ENCODE results near the gene GPR156.
"Not testable (repeated sequence)": the region's sequence is repeated elsewhere in the genome, so short reads cannot be mapped to it uniquely, and the experiment has no call there.

GPR156 gene

DNA sequence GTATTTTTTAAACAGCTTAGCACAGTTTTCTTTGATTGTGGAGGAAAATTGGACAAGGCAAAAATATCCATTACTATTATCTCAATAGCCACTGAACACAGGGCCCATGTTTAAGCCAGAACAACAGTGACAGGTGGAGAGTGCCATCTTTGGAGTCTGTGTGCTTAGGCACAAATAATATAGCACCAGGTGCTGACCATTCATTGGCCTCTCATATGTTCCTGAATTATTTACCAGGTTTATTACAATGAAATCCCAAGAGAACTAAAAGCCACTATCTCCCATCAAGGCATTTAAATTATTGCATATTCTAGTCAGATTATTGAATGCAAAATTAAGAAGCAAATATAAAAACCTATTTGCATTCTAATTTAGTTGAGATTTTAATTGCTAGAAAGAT, 39.6 kb downstream of the GPR156 start:
- TF ChIP-seq, protein P1, sequence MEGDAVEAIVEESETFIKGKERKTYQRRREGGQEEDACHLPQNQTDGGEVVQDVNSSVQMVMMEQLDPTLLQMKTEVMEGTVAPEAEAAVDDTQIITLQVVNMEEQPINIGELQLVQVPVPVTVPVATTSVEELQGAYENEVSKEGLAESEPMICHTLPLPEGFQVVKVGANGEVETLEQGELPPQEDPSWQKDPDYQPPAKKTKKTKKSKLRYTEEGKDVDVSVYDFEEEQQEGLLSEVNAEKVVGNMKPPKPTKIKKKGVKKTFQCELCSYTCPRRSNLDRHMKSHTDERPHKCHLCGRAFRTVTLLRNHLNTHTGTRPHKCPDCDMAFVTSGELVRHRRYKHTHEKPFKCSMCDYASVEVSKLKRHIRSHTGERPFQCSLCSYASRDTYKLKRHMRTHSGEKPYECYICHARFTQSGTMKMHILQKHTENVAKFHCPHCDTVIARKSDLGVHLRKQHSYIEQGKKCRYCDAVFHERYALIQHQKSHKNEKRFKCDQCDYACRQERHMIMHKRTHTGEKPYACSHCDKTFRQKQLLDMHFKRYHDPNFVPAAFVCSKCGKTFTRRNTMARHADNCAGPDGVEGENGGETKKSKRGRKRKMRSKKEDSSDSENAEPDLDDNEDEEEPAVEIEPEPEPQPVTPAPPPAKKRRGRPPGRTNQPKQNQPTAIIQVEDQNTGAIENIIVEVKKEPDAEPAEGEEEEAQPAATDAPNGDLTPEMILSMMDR (IDR thresholded peaks at IDR 0.05; ENCODE audit: insufficient read depth, low read depth, low read length, missing control alignments), result no peak
- no peak for DNase-seq (ENCODE audit: low read depth)
- no peak overlapping the region for H3K4me3 ChIP-seq (ENCODE audit: low read depth, low read length)

DNA sequence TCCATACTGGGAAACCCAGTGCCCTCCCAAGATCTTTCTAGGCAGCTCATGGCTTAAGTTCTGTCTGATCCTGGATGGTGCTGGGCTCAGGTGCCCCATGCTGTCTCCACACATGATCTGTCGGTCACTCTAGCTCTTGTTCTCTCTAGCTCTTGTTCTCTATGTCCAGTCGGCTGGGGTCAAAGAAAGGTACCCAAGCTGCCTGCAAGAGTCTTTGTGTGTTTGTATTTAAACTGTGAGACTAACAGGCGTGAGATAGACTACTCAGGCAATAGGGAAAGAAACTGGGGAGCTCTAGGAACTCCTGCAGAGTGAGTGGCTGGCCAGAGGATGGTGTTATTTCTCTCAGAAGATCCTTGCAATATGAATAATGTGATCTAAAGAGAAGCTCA, 40.2 kb downstream of the GPR156 start:
- TF ChIP-seq, protein P1 (IDR thresholded peaks at IDR 0.05; ENCODE audit: insufficient read depth, low read depth, low read length, missing control alignments), result no peak
- H3K4me3 ChIP-seq (ENCODE audit: low read depth, low read length), result no peak overlapping the region
- DNase-seq (ENCODE audit: low read depth), result no peak

DNA sequence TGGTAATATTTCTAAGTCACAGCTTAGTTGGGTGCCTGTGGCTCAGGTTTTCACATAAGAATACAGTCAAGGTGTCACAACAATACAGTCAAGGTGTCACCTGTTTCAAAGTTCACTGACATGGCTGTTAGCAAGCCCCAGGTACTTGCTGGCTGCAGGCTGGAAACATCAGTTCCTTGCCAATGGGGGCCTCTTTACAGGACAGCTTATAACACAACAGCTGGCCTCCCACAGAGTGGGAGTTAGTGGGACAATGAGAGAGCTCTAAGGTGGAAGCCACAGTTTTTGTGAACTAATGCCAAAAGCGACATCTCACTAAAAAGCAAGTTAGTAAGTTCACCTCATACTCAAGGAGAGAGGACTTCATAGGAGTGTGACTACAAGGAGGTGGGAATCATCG, 45.4 kb downstream of the GPR156 start:
- H3K4me3 ChIP-seq (ENCODE audit: low read depth, low read length), result no peak overlapping the region
- TF ChIP-seq, protein P1 (IDR thresholded peaks at IDR 0.05; ENCODE audit: insufficient read depth, low read depth, low read length, missing control alignments), result no peak
- no peak for DNase-seq (ENCODE audit: low read depth)

DNA sequence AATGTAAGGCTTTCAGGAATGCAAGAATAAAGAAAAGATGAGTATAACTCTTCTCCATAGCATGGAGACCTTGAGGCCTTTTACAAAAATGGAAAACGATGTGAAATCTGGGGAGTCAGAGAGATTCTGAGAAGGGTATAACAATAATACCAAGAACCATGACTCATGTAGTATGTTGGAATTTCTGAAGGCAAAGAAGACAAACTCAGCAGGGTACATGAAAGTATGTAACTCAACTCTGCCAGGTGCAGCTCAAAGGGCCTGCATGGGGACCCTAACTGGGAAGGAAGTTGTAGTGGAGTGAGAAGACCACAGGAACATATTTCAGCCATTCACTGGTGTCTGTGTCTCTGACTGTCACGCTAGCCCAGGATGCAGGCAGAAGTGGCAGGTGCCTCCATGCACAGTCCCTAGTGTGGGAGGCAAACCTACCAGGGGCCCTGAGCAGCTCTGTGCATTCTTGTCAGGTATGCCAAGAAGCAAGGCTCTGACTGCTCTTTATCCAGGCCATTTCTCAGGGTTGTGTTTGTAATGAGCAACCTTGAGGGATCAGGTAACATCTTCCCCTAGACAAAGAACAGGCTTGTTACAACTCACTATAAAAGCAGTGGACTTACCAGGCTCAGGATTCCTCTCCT, 57.2 kb downstream of the GPR156 start:
- no peak overlapping the region for H3K4me3 ChIP-seq (ENCODE audit: low read depth, low read length)
- TF ChIP-seq, protein P1 (IDR thresholded peaks at IDR 0.05; ENCODE audit: insufficient read depth, low read depth, low read length, missing control alignments), result no peak
- DNase-seq (ENCODE audit: low read depth), result peak; percentile 9

DNA sequence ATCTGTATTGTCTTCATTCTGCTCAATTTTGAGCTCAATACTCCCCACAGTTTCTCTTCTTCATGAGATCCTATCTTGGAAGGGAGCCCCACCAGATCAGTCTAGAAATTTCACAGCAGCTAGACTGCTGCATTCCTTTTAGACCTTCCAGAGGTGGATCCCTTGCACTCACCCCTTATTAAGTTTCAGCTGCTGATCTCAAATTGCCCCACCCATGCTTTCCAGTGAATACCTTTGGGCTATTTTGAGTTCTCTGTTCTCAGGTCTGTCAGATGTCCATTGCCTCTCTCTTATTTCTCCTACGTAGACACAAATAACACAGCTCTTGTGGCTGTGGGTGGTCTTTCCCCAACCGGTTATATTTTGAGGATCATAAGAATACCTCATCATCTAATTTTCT, 60.8 kb downstream of the GPR156 start:
- TF ChIP-seq, protein P1 (IDR thresholded peaks at IDR 0.05; ENCODE audit: insufficient read depth, low read depth, low read length, missing control alignments), result no peak
- no peak for DNase-seq (ENCODE audit: low read depth)
- H3K4me3 ChIP-seq (ENCODE audit: low read depth, low read length), result no peak overlapping the region

DNA sequence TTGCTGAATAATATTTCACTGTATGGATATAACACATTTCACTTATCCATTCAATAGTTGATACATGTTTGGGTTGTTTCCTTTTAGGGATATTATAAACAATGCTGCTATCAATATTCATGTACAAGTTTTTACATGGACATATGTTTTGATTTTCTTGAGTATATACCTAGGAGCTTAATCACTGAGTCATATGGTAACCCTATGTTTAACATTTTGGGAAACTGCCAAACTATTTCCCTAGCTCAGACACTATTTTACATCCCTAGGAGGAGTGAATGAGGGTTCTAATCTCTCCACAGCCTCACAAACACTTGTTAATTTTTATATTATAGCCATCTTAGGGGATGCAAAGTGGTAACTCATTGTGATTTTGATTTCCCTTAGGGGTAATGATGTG, 66.0 kb downstream of the GPR156 start:
- DNase-seq (ENCODE audit: low read depth), result no peak
- H3K4me3 ChIP-seq (ENCODE audit: low read depth, low read length), result no peak overlapping the region
- TF ChIP-seq, protein P1 (IDR thresholded peaks at IDR 0.05; ENCODE audit: insufficient read depth, low read depth, low read length, missing control alignments), result no peak

DNA sequence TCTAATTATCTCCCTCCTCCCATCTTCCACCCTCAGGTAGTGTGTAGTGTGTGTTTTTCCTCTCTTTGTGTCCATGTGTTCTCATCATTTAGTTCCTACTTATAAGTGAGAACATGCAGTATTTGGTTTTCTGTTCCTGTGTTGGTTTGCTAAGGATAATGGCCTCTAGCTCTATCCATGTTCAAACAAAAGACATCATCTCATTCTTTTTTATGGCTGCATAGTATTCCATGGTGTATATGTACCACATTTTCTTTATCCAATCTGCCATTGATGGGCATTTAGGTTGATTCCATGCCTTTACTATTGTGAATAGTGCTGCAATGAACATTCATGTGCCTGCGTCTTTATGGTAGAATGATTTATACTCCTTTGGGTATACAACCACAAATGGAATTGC, 68.4 kb downstream of the GPR156 start:
- DNase-seq (ENCODE audit: low read depth); H3K4me3 ChIP-seq (ENCODE audit: low read depth, low read length): not testable (repeated sequence)

Data from GM12865 (cell line).